GDM1 (cell line): ENCODE measurements around the gene TMEM63A.
"Not testable (repeated sequence)": the region's sequence is repeated elsewhere in the genome, so short reads cannot be mapped to it uniquely, and the experiment has no call there.

Experiments used
- DNase-seq: peaks from one replicate; lab custom pipeline; 2025; lab: John Stamatoyannopoulos, UW

Gene TMEM63A

DNA sequence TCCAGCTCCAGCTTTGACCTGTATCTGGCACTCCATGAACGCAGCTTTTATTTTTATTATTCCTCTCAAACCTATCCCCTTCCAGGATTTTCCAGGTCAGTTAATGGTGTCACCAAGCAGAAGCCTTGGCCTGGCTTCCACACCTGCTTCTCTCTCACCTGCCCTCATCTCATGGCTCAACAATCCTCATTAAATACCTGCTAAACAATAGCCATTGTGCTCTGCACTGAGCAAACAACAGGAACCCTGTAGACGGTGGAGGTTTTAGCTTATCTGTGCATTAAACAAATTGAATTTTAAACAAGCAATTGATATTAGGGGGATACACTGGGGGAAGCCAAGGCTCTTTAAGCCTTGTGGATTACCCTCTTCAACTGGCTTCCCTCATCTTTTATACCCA lies 26.6 kb upstream of the TMEM63A start:
- no peak for DNase-seq

DNA sequence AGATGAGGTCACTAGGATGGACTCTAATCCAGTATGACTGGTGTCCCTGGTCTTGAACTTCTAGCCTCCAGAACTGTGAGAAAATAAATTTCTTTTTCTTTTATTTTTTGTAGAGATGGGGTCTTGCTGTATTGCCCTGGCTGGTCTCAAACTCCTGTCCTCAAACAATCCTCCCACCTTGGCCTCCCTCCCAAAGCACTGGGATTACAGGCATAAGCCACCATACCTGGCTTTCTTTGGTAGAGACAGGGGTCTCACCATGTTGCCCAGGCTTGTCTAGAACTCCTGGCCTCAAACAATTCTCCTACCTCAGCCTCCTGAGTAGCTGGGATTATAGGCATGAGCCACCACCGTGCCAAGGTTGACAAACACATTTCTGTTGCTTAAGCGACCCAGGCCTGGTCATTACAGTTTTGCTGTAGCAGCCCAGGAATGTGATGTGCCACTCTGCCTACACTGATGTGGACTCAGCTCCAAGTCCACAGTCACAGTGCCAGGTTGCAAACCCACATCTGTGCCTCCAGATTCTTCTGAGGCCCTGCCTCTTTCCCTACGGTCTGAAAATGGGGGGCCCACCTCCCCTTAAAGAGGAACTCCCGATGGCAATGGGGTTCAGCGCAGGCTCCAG lies 25.9 kb upstream of the TMEM63A start:
- no peak for DNase-seq

DNA sequence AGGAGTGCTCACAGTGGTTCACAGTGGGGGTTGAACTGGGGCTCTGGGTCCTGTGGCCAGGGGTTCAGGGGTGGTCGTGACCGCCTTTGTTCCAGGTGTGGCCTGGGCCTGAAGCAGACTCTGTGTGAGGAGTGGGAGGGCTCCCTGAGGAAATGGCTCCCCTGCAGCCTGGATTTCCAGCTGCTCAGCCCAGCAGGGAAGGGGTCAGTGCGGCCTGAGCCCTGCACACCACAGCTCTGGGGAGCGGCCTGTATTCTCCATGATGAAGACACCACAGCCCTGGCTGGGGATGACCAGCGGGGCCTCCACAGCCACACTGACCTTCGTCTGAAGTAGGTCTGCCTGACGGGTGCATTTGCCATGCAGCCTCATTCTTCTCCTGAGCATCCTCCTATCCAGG lies 25.2 kb upstream of the TMEM63A start:
- no peak for DNase-seq

DNA sequence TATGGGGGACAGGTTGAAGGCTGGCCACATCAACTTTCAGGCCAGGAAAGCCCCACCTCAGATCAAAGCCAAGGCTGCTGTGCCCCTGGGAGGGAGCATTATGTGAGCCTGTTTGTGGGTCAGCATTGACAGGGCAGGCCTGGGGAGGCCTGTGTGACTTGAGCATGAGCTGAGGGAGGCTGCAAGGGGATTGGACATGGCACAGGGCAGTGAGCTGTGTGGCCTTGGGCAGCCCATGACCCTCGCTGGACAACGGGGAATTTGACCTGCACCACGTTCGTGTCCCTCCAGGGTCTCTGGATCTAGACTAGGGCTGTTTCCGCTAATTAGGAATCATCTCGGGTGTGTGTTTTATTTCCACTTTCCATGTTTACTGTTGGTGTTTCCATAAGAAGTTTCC lies 24.3 kb upstream of the TMEM63A start:
- DNase-seq = no peak

DNA sequence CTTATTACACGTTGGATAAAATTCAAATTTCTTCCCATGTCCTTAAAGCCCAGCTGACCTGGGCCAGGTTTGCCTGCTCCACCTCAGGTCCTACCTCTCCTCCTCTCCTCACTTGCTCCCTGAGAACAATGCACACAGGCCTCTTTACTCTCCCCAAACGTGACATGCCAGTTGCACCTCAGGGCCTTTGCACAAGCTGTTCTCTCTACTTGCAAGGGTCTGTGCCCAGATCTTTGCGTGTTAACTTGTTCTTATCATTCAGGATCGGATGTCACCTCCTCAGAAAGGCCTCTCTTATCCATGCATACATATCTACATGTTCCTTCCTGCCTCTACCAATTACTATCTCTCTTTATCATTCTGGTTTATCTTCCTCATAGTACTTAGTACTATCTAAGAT lies 21.4 kb upstream of the TMEM63A start:
- no peak for DNase-seq

DNA sequence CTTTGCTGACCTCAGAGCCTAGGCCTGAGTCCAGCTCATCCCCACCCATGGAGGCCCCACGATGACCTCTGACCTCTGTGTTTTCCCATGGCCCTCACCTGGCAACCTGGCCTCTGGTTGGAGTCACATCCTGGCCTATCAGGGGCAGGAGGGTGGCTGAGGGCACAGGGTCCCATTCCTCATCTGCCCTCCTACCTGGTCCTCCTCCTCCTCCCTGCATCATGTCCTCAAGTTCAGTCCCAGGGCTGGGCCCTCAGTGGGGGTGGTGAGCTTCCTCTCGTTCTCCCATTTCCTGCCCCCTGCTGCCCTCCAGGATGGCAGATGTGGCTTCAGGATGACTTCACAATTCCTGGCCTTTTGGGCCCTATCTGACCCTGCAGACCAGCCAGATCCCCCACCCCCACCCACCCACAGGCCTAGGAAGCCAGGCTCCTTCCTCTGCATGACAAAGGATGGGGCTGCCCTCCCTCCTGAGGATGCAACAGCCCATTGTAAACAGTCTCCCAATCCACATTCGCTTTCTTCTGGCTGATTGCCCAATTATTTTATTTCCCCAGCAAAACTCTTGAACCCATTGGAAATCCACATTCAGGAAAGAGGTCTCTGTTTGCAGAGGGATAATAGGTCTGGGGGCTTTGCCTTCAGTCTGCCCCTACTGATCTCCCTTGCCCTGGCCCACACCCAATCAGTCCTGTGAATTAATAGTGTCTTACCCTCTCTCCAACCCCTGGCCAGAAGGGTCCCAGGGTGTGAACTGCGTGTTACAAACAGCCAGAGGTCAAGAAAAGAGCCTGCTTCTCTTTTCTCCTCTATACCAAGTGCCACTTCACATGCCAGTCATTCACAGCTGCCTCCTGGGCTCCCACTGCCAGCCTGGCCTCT lies 17.1 kb upstream of the TMEM63A start:
- DNase-seq = no peak

DNA sequence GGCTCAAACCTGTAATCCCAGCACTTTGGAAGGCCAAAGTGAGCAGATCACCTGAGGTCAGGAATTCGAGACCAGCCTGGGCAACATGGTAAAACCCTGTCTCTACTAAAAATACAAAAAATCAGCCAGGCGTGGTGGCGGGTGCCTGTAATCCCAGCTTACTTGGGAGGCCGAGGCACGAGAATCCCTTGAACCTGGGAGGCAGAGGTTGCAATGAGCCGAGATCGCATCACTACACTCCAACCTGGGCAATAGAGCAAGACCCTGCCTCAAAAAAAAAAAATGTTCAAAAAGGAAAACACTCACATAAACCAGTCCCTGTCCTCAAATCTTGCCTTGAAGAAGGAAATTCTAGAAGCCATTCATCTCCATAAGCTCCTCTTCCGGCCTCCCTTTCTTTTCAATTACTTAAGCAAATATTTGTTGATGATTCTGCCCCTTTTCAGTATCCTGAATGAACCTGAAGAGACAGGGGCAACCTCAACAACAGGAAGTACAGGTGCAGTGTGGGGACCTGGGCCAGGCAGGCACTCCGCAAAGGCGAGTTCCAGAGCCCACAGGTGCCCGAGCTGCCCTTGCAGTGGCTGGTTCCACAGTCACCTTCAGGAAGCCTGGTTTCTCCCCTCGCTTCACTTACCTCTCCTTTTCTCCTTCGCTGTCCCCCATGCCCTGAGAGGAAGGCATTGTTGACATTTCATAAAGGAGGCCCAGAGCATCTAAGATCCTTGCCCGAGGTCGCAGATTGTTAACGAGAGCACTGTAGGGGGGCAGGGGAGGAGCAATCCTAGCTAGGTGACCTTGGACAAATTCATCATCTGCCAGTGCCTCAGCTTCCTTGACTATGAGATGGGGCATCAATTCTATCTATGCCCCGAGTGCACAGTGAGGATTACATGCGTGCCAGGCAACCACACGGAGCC lies 15.7 kb upstream of the TMEM63A start:
- no peak for DNase-seq

DNA sequence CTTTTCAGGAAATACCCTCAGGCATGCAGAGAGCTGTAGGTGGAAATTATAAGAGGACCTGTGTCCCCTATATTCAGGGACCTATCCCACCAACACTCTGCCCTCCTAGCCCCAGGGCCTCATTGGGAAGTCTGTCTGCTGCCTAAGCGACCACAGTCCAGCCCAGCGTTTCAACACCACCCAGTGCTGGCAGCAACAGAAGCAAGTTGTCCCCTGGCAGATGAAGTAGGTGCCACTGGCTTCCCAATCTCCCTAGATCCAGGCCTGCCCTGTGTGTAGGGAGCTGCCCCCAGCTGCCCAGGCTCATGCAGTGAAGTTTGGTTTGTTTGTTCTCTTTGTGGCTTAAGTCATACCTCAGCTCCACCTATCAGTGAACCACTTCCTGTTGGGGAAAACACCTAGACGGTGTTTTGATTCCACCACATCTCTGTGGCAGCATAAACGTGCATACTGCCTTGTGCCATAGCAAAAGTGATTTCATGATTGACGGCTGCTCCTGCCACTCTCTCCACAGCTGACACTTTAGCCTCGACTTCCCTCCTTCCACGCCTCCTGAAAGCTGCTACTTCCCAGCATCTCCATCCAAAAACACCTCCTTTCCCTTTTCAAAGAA lies 14.9 kb upstream of the TMEM63A start:
- no peak for DNase-seq

DNA sequence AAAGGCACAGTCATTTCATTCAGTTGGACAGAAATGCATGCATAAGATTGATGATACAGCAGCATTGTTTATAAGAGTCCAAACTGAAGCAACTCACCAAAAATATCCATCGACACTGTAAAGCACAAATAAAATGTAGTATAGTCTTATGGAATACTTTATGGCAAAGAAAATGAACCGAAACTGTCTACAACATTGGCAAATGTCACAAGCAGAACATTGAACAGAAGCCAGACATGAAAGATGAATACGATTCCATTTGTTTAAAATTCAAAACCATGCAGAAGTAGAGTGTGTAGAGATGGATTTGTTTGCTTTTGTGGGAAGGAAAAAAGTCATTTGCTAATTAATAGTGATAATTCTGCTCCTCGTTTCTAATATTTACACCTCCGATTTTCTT lies 14.3 kb upstream of the TMEM63A start:
- no peak for DNase-seq

DNA sequence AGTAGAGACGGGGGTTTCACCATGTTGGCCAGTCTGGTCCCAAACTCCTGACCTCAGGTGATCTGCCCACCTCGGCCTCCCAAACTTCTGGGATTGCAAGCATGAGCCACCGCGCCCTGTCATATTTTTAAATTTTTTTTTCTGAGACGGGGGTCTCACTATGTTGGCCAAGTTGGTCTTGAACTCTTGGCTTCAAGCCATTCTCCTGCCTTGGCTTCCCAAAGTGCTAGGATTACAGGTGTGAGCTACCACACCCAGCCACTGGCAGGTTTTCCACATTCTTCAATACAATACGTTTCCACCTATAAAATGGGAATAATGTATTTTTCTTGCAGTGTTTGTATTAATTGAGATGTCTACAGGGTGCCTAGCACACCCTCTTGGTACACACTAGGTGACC lies 10.1 kb upstream of the TMEM63A start:
- DNase-seq = no peak

DNA sequence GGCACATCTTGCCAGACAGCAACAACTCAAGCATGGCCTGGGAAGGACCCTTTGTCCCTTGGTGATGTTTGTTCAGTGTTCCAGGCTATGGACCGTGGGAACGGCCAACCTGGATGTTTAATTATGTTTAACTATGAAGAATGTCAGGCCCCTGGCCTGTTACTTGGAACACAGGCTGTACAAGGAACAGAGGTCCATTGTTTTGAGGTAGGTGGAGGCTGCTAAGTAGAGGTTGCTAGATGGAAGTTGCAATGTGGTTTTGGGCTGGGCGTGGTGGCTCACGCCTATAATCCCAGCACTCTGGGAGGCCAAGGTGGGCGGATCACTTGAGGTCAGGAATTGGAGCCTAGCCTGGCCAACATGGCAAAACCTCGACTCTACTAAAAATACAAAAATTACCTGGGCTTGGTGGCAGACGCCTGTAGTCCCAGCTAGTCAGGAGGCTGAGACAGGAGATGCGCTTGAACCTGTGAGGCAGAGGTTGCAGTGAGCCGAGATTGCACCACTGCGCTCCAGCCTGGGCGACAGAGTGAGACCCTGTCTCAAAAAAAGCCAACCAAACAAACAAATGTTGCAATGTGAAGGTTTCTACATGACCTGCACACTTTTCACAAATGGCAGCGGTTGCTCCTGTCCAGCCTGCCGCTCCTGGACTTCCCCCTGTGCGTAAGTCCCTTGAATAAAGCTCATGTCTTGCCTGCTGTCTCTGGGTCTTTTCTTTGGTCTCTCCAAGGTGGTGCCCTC lies 9.2 kb upstream of the TMEM63A start:
- DNase-seq = no peak

DNA sequence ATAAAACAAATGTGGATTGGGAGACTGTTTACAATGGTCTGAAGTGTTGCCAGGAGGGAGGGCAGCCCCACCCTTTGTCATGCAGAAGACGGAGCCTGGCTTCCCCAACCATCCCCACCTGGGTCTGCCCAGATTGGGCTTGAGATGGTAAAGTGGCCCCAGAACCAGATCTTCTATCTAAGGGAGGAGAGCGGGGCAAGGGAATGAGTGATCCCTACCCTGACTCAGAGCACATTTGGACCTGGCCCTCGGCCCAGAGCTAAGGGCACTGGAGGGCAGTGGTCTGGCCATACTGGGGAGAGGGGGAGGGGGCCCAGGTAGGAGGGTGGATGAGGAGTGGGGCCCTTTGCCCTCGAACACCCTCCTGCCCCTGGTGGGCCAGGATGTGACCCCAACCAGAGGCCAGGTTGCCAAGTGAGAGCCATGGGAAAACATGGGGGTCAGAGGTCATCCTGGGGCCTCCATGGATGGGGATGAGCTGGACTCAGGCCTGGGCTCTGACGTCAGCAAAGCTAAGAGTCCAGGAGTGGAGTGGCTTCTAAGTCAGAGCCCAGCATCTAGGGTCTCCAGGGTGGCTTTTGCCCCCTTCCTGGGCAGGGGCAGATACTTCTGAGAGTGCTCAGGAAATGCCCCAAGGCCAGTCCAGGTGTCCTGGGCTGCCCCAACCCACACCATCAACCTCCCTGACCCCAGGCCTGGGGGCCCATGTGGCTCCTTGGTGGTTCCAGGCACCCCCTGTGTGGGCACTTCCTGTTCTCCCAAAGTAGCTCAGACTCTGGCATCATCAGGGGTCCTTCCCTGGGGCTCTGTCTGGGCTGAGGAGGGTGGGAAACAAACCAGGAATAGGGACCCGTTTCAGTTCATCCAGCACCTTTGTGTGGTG lies 8.4 kb upstream of the TMEM63A start:
- DNase-seq = no peak

DNA sequence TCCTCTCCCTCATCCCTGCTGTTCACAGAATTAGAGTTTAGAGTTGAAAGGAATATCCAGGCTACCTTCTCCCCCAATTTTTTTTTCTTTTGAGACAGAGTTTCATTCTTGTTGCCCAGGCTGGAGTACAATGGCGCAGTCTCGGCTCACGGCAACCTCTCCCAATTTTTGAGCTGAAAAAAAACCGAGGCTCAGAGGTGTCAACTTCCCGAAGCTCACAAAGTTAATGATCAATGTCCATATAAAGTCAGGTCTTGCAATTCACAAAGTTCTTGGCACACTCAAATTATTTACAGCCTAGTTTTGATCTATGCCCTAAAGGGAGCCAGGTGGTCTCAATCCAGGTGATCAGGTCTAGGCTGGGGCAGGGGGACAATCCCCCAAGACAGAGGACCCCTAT lies 7.6 kb upstream of the TMEM63A start:
- DNase-seq = no peak

DNA sequence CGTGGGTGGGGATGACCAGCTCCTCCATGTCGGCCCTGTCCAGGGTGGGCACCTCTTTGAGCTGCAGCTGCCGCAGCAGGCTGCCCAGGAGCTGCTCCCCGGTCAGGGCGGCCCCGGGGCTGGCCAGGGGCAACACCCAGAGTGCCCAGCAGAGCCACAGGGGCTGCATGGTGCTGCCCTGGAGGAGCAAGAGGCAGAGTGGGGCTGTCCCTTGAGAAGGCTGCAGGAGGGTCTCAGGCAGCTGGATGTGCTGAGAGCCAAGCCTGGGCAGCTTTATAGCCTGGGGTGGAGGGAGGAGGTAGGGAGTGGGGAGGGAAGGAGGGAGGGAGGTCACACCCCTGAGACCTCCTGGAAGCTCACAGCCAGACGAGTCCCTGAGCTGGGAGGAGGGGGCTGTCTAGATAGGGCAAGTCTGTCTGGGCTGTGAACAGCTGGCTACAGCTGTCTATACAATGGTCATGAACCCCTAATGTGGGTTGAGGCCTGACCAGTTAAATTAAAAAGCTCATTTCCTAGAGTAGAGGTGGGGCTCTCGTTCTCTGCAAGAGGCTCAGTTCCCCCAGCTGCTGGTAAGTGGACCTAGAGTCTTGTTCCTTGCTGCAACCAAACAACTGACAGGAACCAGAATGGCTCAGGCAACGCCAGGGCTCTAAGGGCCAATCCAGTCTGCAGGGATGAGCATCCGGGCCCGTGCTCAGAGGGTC lies 6.9 kb upstream of the TMEM63A start, which contains the start of gene LEFTY1:
Gene LEFTY1 (minus strand): TSS at position 249 of the 704 bp plus-strand sequence. CDS start 80 bp downstream, at position 169.
- DNase-seq = no peak

DNA sequence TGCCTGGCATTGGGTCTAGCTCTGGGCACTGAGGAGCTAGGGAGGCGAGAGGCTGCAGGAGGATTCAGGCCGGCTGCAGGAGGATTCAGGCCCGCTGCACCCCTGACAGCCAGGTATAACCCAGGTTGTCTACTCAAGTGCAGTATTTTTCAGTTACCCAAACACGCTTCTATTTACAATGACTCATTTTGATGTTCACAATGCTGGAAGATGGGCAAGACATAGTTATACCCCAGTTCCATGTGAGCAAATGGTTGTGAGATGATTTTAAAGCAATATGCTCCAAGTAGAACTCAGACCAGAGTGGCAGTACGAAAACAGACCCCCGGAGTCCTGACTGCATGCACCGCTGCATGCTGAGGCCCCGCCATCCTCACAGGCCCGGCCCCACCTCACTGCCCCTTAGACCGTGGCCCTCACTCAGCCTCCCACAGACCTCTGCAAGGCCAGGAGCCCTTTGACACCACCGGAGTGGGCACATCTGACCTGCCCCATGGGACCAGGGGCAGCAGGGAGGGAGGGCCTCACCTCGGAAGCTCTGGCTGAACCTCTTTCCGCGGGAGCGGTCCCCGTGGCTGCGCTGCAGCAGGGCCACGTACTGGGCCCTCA lies 6.2 kb upstream of the TMEM63A start:
- DNase-seq = no peak

DNA sequence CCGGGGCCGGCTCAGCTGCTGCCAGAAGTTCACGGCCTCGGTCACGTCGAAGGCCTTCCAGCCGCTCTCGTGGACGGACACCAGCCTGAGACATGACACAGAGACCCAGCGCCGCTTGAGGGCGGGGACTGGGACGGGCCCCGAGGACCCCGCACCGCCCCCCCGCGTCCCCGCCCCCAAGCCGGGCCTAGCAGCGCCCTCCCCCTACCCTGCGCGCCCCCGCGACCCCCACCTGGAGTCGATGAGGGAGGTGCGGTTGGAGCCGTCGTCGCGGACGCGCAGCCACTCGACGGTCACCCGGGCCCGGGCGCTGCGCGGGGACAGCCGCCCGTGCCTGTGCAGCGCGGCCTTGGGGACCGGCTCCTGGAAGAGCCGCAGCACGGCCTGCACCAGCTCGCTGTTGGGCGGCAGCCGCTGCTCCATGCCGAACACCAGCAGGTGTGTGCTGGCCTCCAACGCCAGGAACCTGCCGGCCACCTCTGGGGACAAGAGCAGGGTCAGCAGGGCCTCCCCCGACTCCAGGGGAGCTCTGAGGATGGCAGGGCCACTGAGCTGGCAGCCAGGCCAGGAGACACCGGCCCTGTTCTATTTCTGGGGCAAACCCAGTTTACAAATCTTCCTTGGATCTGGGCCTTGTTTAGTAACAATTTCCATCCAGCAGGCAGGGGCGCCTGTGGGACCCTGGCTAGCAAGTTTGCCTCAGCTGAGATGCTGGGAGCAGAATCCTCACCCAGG lies 5.5 kb upstream of the TMEM63A start:
- not testable (repeated sequence) for DNase-seq

DNA sequence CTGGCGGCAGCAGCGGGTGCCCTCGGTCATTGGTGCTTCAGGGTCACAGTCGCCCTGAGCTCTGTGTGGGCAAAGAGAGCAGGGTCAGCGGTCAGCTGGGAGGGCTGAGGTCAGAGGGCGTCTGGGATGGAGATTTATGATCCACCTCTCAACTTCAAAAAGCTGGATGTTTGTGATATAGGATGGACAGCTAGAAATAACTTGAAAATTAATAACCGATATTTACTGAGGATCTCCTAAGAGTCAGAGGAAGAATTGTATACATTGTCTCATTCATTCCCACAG lies 4.8 kb upstream of the TMEM63A start:
- DNase-seq = no peak

DNA sequence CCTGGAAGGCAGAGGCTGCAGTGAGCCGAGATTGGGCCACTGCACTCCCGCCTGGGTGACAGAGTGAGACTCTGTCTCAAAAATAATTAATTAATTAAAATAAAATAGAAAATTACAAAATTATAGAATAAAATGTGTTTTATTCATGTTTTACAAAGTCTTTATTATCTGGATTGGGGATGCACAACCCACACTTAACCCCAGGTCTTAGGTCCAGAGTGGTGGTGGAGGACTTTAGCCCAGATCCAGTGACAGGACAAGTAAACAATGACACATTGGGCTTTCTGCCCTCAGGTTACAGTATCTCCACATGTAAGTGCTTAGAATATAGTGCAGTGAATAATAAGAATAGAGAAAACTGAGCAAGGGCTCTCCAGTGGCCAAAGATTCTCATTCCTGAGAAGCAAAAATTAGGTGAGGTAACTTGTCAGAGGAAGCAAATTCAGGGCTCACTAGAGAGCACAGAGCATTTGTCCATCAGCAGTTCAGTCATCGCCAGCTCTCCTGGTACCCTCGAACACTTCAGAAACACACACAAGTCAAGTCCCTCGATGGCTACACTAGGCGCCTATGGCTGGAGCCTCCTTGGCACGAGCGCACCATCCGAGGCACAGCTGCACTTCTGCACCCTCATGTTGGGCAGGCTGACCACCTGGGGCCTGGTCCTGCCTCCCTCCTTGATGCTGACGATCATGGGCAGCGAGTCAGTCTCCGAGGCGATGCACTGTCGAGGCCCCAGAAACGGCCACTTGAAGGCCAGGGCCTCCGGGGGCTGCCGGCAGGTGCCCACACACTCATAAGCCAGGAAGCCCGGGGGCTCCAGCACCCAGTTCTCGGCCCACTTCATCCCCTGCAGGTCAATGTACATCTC lies 4.2 kb upstream of the TMEM63A start:
- no peak for DNase-seq
